Ovary (tissue), 3 donors: ENCODE measurements around the gene ARSJ.

Experiments
- CTCF ChIP-seq, 3 donors: fragments of 450-650 bp in 2 of 3; fragments of 200-600 bp in 1 of 3; IDR thresholded peaks; one replicate each; pipeline versions ENCODE4 v1.5.1 to v1.8.0; 2016 to 2022; ENCODE audit warnings: antibody characterized with exemption in 3 of 3, mild to moderate bottlenecking in 1 of 3
- EP300 ChIP-seq: sonication (generic); formaldehyde crosslinking; IDR thresholded peaks from one replicate; pipeline ENCODE4 v1.6.1; 2017; ENCODE audit warnings: antibody characterized with exemption
- POLR2A ChIP-seq: fragments of 450-650 bp; IDR thresholded peaks from one replicate; pipeline ENCODE4 v1.6.1; 2017; ENCODE audit warnings: antibody characterized with exemption, mild to moderate bottlenecking, moderate library complexity
- donor health status: DM: no; HTN: no; CAD: no.

GRCh38 chr4:113905301-113905700 lies 74.1 kb downstream of the ARSJ start:
- TF ChIP-seq CTCF (IDR thresholded peaks at IDR 0.05) (no peak), POLR2A (no peak), EP300 (no peak)
